ENCODE measurements around the gene PRRX2.

The PRRX2 gene

DNA sequence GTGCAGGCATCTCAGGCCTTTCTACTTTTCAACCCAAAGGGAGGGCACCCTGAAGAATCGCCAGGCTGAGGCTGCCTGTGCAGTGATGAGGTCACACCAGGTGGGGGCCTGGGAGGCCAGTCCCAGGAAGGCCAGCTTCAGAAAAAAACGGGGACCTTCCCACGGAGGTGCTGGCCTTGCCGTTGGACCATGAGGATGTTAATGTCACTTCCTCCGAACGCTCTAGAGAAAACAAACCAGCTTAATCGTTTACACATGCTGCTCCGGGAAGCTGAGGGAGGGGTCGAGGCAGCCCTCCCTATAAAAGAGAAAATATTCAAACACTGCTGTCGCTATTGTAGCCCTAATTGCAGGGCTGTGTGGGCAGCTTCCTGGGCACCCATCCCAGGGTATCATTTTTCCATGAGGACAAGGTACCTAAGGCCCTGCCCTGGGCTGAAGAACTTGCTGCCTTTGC is 60.4 kb downstream of the PRRX2 start:
- TF ChIP-seq CTCF (IDR thresholded peaks at IDR 0.05) (no peak), ZFX (IDR thresholded peaks at IDR 0.05; ENCODE audit: borderline replicate concordance) (no peak)
- no peak overlapping the region for H3K27ac ChIP-seq

GRCh38 chr9:129726322-129727160 is 61.1 kb downstream of the PRRX2 start:
- H3K27ac ChIP-seq, result no peak overlapping the region
- TF ChIP-seq ZFX (IDR thresholded peaks at IDR 0.05; ENCODE audit: borderline replicate concordance), result no peak
- TF ChIP-seq CTCF (IDR thresholded peaks at IDR 0.05), result peak; percentile 99

GRCh38 chr9:129728744-129729143 is 63.3 kb downstream of the PRRX2 start:
- no peak overlapping the region for H3K27ac ChIP-seq
- no peak for TF ChIP-seq CTCF (IDR thresholded peaks at IDR 0.05)
- TF ChIP-seq ZFX (IDR thresholded peaks at IDR 0.05; ENCODE audit: borderline replicate concordance), result no peak

DNA sequence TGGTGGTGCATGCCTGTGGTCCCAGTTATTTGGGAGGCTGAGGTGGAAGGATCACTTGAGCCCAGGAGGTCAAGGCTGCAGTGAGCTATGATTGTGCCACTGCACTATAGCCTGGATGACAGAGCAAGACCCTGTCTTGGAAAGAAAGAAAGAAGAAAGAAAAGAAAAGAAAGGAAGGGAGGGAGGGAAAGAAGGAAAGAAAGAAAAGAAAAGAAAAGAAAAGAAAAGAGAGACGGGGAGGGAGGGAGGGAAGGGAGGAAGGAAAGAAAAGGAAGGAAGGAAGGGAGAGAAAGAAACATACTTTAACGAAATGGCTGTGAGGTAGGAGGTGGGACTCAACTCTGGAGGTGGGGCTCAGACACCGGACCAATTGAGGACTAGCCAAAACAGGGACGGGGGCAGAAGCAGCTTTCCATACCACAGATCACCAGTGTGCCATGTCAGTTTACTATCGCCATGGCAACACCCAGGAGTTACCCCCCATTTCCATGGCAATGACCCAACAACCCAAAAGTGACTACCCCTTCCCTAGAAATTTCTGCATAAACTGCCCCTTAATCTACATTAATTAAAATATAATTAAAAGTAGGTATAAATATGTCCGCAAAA is 66.1 kb downstream of the PRRX2 start:
- TF ChIP-seq CTCF (IDR thresholded peaks at IDR 0.05), result no peak
- TF ChIP-seq ZFX (IDR thresholded peaks at IDR 0.05; ENCODE audit: borderline replicate concordance), result no peak
- H3K27ac ChIP-seq, result no peak overlapping the region

DNA sequence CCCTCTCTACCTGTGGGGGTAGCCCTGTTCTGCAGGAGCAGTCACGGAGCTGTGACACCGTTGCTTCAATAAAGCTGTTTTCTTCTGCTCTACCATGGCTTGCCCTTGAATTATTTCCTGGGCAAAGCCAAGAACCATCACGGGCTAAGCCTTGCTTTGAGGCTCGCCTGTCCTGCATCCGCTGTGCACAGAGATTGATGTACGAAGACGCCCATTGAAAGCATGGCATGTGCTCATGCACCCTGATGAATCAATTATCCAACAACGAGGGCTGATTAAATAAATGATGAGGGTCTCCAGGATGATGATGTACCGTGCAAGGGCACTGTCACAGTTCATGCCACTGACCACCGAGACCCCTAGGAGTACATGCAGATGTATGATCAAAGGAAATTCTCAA is 66.7 kb downstream of the PRRX2 start:
- no peak overlapping the region for H3K27ac ChIP-seq
- TF ChIP-seq ZFX (IDR thresholded peaks at IDR 0.05; ENCODE audit: borderline replicate concordance) (no peak), CTCF (IDR thresholded peaks at IDR 0.05) (no peak)

GRCh38 chr9:129732946-129733631 is 67.6 kb downstream of the PRRX2 start:
- TF ChIP-seq CTCF (IDR thresholded peaks at IDR 0.05) (no peak), ZFX (IDR thresholded peaks at IDR 0.05; ENCODE audit: borderline replicate concordance) (no peak)
- no peak overlapping the region for H3K27ac ChIP-seq

DNA sequence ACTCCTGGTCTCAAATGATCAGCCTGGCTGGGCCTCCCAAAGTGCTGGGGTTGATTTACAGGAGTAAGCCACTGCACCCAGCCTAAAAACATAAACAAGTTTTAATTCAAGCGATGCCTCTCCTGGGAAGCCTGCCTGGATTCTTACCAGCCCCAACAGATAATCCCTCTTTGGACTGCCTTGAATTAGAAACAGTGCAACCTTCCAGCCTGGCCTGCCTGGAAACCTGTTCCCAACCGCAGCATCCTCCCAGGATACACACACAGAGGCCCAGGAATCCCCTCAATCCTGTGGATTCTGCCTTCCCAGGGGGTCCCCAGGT is 68.1 kb downstream of the PRRX2 start:
- TF ChIP-seq ZFX (IDR thresholded peaks at IDR 0.05; ENCODE audit: borderline replicate concordance), result no peak
- no peak for TF ChIP-seq CTCF (IDR thresholded peaks at IDR 0.05)
- no peak overlapping the region for H3K27ac ChIP-seq
